GM18907 (cell line): ENCODE data around the gene C6orf163.
"Not testable (repeated sequence)": the region's sequence is repeated elsewhere in the genome, so short reads cannot be mapped to it uniquely, and the experiment has no call there.

Source experiments
- ATAC-seq: cut with Tn5 transposase; IDR thresholded peaks from one replicate; pipeline ENCODE4 v1.9.1; 2021; ENCODE audit warnings: mild to moderate bottlenecking, moderate library complexity; ENCODE audit not compliant: unreplicated experiment

The C6orf163 gene

GRCh38 chr6:87344731-87345130 is at the start of gene C6orf163:
Gene C6orf163, plus strand, starts transcription at chr6:87344813. Its CDS starts 287 bp downstream, at chr6:87345100.
- no peak for ATAC-seq

- ATAC-seq, result no peak
These were observed 47.5 kb upstream of the C6orf163 start for GRCh38 chr6:87297119-87297518.

GRCh38 chr6:87301277-87301676 is 43.3 kb upstream of the C6orf163 start:
- ATAC-seq, result not testable (repeated sequence)

GRCh38 chr6:87308970-87309369 is 35.6 kb upstream of the C6orf163 start:
- ATAC-seq, result no peak

- ATAC-seq, result no peak
These were observed 31.8 kb upstream of the C6orf163 start for GRCh38 chr6:87312860-87313259.

- no peak for ATAC-seq
These were observed 29.5 kb upstream of the C6orf163 start for GRCh38 chr6:87315071-87315470.

- no peak for ATAC-seq
These were observed 25.2 kb upstream of the C6orf163 start for GRCh38 chr6:87319271-87319987.

- ATAC-seq, result peak; percentile 100
These were observed 22.1 kb upstream of the C6orf163 start, which contains the start of gene SMIM8 for GRCh38 chr6:87322304-87323212. Gene SMIM8, plus strand, starts transcription at chr6:87322588. Its CDS starts 14,444 bp downstream, at chr6:87337032.

- ATAC-seq, result not testable (repeated sequence)
These were observed 20.7 kb upstream of the C6orf163 start for GRCh38 chr6:87323880-87324279.

GRCh38 chr6:87330961-87331360 is 13.7 kb upstream of the C6orf163 start:
- no peak for ATAC-seq

GRCh38 chr6:87333033-87333432 is 11.6 kb upstream of the C6orf163 start:
- no peak for ATAC-seq

GRCh38 chr6:87333591-87334181 is 10.9 kb upstream of the C6orf163 start:
- ATAC-seq, result no peak

- no peak for ATAC-seq
These were observed 9.9 kb upstream of the C6orf163 start for GRCh38 chr6:87334683-87335082.

GRCh38 chr6:87336367-87336766 is 8.2 kb upstream of the C6orf163 start:
- ATAC-seq, result no peak

- ATAC-seq, result no peak
These were observed 4.4 kb upstream of the C6orf163 start for GRCh38 chr6:87340230-87340629.

GRCh38 chr6:87341158-87341557 is 3.5 kb upstream of the C6orf163 start:
- no peak for ATAC-seq

- ATAC-seq, result peak; percentile 93
These were observed 2.7 kb upstream of the C6orf163 start for GRCh38 chr6:87341899-87342298.

GRCh38 chr6:87342829-87343228 is 1.8 kb upstream of the C6orf163 start:
- ATAC-seq, result no peak

GRCh38 chr6:87346700-87347099 is 2.1 kb downstream of the C6orf163 start:
- no peak for ATAC-seq

GRCh38 chr6:87349896-87350295 is 5.3 kb downstream of the C6orf163 start:
- ATAC-seq, result no peak

- no peak for ATAC-seq
These were observed 5.9 kb downstream of the C6orf163 start for GRCh38 chr6:87350516-87350915.
